ENCODE data around the gene C1orf56.
"Not testable (repeated sequence)": the region's sequence is repeated elsewhere in the genome, so short reads cannot be mapped to it uniquely, and the experiment has no call there.

C1orf56 gene

GRCh38 chr1:151072224-151072623, 24.7 kb downstream of the C1orf56 start:
- 0 out of 22 replicates have a peak overlapping the region, but pooled peaks of 1 of the 11 experiments have one; percentile 96 for H3K27ac ChIP-seq
- TF ChIP-seq Cebpa-rat (IDR thresholded peaks at IDR 0.05) = no peak
- no peak overlapping the region for H3K4me3 ChIP-seq
- H3K9me3 ChIP-seq (replicated peaks in 1 of 11) = no peaks in the 10 kb centered on the region
- peaks cover 0 to 6% (median 2%) of the 10 kb centered on the region in 11 experiments; a peak in 5 of 22 replicates for H4K20me1 ChIP-seq
- no peaks in the 10 kb centered on the region for H3K27me3 ChIP-seq
- no peak overlapping the region; a peak in 1 of 22 replicates for H3K9ac ChIP-seq
- peaks cover 0 to 56% (median 32%) of the 10 kb centered on the region in 11 experiments; a peak in 21 of 22 replicates for H3K36me3 ChIP-seq
- peak overlapping the region in 9 of 11 experiments; percentile 71 to 94 (median 86); a peak in 13 of 22 replicates for H3K4me2 ChIP-seq
- peaks cover 27 to 41% (median 35%) of the 10 kb centered on the region in 10 experiments for H3K4me1 ChIP-seq

- Histone ChIP-seq H3K4me1 (peaks cover 8 to 18% (median 10%) of the 10 kb centered on the region in 10 experiments; a peak in 18 of 20 replicates), H3K36me3 (peaks cover 0 to 19% (median 0%) of the 10 kb centered on the region in 11 experiments; a peak in 3 of 22 replicates), H4K20me1 (no peaks in the 10 kb centered on the region), H3K27ac (peak overlapping the region in 2 of 11 experiments; percentile 10 to 14; a peak in 2 of 22 replicates), H3K9ac (no peak overlapping the region), H3K4me2 (no peak overlapping the region), H3K27me3 (no peaks in the 10 kb centered on the region), H3K9me3 (replicated peaks in 1 of 11) (no peaks in the 10 kb centered on the region), H3K4me3 (no peak overlapping the region)
- TF ChIP-seq Cebpa-rat (IDR thresholded peaks at IDR 0.05) = no peak
Measured at GRCh38 chr1:151085953-151086559, 38.5 kb downstream of the C1orf56 start.

GRCh38 chr1:151097426-151097825, 49.9 kb downstream of the C1orf56 start:
- H3K9me3 ChIP-seq (replicated peaks in 1 of 11); H3K36me3 ChIP-seq; H3K9ac ChIP-seq; H3K27me3 ChIP-seq; H3K4me3 ChIP-seq; H4K20me1 ChIP-seq: not testable (repeated sequence)
- Histone ChIP-seq H3K4me2 (peak overlapping the region in 5 of 11 experiments; percentile 5 to 55 (median 22); a peak in 5 of 22 replicates), H3K4me1 (peaks cover 0 to 13% (median 2%) of the 10 kb centered on the region in 10 experiments; a peak in 8 of 20 replicates), H3K27ac (peak overlapping the region in 1 of 11 experiments; percentile 21; a peak in 1 of 22 replicates)

GRCh38 chr1:151098126-151098525, 50.6 kb downstream of the C1orf56 start:
- H3K27ac ChIP-seq = no peak overlapping the region
- H3K9ac ChIP-seq = no peak overlapping the region
- peaks cover 0 to 13% (median 2%) of the 10 kb centered on the region in 10 experiments; a peak in 8 of 20 replicates for H3K4me1 ChIP-seq
- H3K9me3 ChIP-seq (replicated peaks in 1 of 11) = no peaks in the 10 kb centered on the region
- peaks cover 0 to 6% (median 0%) of the 10 kb centered on the region in 11 experiments; a peak in 3 of 22 replicates for H3K36me3 ChIP-seq
- H3K4me2 ChIP-seq = no peak overlapping the region
- H3K4me3 ChIP-seq = no peak overlapping the region
- H4K20me1 ChIP-seq = no peaks in the 10 kb centered on the region
- TF ChIP-seq Cebpa-rat (IDR thresholded peaks at IDR 0.05) = no peak
- no peaks in the 10 kb centered on the region for H3K27me3 ChIP-seq

Data from BLaER1 treated with 17β-estradiol and CSF1 and Interleukin-3, amounts not matched to agents 10 nM and 100 nM (cell line).